IPS-18c (cell line): ENCODE data around the gene MED28.

Source experiments
- H3K4me3 ChIP-seq: 2 replicates; pipeline ENCODE4 v1.7.0; 2013; ENCODE audit warnings: low read depth, mild to moderate bottlenecking, low read length, moderate library complexity; ENCODE audit not compliant: insufficient read depth
- H3K9me3 ChIP-seq: one replicate; pipeline ENCODE4 v1.6.1; 2013; ENCODE audit warnings: mild to moderate bottlenecking, low read length, moderate library complexity; ENCODE audit not compliant: control insufficient read depth, insufficient read depth

The MED28 gene

DNA sequence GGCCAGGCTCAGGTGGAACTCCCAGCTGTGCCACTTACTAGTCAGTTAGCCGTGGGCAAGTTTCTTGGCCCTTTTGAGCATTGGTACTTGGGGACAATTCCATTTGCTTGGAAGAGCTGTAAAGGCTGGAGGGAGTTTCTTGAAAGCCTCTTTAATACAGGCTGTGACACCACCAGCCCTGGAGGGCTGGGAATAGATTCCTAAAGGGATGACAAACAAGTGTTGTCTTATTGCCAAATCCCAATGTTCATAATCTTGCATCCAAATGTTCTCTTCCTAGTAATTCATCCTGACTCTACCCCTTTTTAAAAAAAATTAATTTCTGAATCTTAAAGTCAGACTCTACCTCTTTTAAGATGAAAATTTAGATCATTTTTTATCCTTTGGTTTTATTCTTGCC is 14.6 kb upstream of the MED28 start:
- no peaks in the 10 kb centered on the region for H3K9me3 ChIP-seq
- H3K4me3 ChIP-seq: no peak overlapping the region

- H3K4me3 ChIP-seq: no peak overlapping the region
- H3K9me3 ChIP-seq: no peaks in the 10 kb centered on the region
These were observed 9.2 kb upstream of the MED28 start for GRCh38 chr4:17605236-17605635.

- Histone ChIP-seq H3K4me3 (peak overlapping the region; percentile 85), H3K9me3 (no peaks in the 10 kb centered on the region)
These were observed 553 bp upstream of the MED28 start for GRCh38 chr4:17613761-17614415.

DNA sequence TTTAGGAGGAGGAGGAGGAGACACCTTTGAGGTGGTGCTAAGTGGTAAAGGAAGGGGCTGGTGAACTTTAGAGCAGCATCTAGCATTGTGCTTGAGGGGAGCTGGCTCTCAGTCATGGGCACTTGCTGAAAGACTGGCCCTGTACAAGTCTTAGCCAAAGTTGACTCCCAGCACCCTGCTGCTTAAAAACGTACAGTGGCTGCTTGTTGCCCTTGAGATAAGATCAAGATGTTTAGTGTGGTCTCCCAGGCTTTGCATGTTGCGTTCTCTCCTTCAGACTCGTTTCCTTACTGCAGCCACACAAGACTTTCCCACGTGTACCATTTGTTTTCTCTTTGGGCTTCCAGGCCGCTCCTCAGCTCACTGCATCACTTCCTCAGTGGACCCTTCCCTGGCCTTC is 1.8 kb downstream of the MED28 start:
- Histone ChIP-seq H3K9me3 (no peaks in the 10 kb centered on the region), H3K4me3 (0 out of 2 replicates have a peak overlapping the region, but pooled peaks have one; percentile 9)

- Histone ChIP-seq H3K9me3 (no peaks in the 10 kb centered on the region), H3K4me3 (no peak overlapping the region)
These were observed 4.5 kb downstream of the MED28 start for GRCh38 chr4:17618926-17619325.

- Histone ChIP-seq H3K4me3 (no peak overlapping the region), H3K9me3 (no peaks in the 10 kb centered on the region)
These were observed 5.1 kb downstream of the MED28 start for GRCh38 chr4:17619416-17620105.

DNA sequence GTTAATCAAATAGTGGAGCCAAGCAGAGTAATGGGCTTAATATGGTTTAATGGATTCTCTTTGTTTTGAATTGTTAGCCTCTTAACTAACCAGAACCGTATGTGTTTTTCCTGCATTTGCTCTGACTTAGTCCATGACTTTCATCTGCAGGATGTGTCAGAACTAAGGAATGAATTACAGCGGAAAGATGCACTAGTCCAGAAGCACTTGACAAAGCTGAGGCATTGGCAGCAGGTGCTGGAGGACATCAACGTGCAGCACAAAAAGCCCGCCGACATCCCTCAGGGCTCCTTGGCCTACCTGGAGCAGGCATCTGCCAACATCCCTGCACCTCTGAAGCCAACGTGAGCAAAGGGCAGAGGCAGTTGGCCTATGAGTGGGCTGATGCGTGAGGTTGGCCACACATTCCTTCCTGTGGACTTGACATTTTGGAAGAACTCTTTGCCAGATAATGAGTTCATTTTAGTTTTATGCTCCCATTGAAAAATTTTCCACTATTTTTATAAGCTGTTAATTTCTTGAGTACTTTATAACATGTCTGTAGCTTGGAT is 9.1 kb downstream of the MED28 start:
- Histone ChIP-seq H3K4me3 (no peak overlapping the region), H3K9me3 (no peaks in the 10 kb centered on the region)

DNA sequence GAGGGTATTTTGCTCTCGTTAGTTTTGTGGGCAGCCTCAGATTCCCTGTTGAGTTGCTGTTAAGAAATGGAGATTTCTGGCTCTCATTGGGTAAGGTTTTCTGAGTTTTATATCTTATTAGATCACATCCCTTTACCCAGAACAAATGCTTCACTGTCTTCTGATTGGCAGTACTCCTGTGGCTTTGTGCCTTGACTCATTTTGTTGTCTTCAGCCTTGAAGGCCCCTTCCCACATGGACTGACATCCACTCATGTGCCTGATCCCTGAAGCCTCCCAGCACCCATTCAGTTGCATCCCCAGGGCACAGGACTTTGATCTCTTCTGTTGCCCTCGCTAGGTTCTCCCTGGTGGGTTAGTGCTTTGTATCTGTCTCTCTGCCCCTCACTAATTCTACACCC is 10.4 kb downstream of the MED28 start:
- Histone ChIP-seq H3K9me3 (no peaks in the 10 kb centered on the region), H3K4me3 (no peak overlapping the region)

GRCh38 chr4:17630228-17630627 is 15.8 kb downstream of the MED28 start:
- Histone ChIP-seq H3K4me3 (no peak overlapping the region), H3K9me3 (no peaks in the 10 kb centered on the region)

DNA sequence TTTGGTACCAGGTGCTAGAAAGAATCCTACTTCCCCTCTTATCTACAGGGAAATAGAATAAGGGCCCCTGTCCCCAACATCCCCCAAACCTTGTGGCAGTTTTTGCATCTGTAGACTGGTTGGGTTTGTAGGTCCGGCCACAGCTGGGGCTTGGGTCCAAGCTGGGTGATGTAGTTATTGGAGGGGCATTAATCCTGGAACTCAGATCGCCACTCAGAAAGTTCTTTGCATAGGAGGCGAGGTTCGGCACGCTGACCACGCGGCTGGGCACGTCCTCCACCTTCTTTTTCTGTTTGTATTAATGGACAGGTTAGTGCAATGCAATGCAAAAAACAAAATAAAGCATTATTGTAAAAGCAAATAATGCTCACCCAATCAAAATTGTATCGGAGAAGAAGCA is 19.2 kb downstream of the MED28 start:
- no peak overlapping the region for H3K4me3 ChIP-seq
- H3K9me3 ChIP-seq: no peaks in the 10 kb centered on the region

DNA sequence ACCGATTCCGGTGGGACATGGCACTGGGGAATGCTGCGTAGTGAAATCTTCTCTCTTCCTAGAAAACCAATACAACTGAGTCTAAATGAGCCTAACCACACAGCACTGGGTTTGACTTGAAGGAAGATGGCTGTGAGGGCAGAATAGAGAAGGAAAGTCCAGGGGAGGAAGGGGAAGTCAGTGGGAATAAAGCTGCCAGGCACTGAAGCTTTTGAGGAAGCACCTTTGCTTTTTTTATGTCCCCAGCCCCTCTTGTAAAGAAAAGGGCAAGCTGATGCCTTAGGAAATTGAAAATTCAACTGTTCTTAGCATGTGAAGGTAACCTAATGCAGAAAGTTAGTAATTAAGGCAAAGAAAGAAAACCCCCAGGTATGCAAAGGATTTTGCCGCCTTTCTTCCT is 20.6 kb downstream of the MED28 start:
- no peaks in the 10 kb centered on the region for H3K9me3 ChIP-seq
- no peak overlapping the region for H3K4me3 ChIP-seq

DNA sequence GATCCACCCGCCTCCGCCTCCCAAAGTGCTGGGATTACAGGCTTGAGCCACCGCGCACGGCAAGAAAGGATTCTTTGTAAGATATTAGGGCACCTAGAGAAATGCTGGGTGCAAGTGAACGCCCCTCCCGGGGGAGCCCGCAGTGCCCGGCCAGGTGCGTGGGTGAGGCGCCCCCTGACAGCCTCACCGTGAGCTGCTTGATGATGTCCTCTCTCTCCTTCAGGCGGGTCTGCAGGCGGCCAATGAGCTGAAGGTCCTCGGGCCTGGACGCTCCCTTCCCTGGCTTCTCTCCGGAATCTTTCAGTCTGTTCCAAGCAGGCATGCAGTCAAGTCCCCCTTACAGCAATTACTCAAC is 21.9 kb downstream of the MED28 start:
- Histone ChIP-seq H3K9me3 (no peaks in the 10 kb centered on the region), H3K4me3 (no peak overlapping the region)

- no peaks in the 10 kb centered on the region for H3K9me3 ChIP-seq
- H3K4me3 ChIP-seq: no peak overlapping the region
These were observed 22.5 kb downstream of the MED28 start for GRCh38 chr4:17636696-17637622.

- Histone ChIP-seq H3K4me3 (no peak overlapping the region), H3K9me3 (peaks cover 3% of the 10 kb centered on the region)
These were observed 24.7 kb downstream of the MED28 start for GRCh38 chr4:17639136-17639535.

DNA sequence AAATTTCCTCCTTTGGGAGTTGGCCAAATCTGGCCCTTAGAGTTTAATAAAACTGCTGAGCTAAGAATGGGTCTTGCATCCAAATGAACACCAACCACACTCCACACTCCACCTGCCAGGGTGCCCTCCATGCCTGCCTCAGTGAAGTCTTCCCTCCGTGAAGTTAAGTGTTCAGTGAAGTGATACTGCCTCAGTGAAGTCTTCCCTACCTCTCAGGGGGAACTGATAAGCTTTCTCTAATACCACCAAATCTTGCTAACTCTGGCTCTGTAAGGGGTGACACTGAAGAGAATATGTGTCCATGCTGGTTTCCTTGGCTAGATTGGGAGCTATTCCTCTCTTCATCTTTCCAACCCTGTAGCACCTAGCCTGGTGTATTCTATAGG is 27.9 kb downstream of the MED28 start:
- Histone ChIP-seq H3K9me3 (peaks cover 3% of the 10 kb centered on the region), H3K4me3 (no peak overlapping the region)

DNA sequence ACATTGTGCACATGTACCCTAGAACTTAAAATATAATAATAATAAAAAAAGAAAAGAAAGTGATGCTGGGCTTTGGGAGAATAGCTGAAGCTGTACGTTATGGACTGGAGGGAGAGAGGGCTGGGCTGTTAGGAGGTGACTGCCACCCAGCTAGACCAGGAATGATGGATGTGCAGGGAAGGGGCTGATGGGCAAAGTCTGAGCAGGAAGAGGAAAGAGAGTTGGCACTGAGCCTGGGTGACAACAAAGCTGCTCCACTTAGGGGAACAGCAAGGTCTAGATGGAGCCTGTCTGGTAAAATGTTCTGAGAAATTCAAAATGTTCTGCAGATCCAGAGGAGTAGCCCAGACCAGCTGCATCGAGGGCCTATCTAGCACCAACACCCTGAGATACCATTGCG is 32.3 kb downstream of the MED28 start:
- peaks cover 3% of the 10 kb centered on the region for H3K9me3 ChIP-seq
- no peak overlapping the region for H3K4me3 ChIP-seq

DNA sequence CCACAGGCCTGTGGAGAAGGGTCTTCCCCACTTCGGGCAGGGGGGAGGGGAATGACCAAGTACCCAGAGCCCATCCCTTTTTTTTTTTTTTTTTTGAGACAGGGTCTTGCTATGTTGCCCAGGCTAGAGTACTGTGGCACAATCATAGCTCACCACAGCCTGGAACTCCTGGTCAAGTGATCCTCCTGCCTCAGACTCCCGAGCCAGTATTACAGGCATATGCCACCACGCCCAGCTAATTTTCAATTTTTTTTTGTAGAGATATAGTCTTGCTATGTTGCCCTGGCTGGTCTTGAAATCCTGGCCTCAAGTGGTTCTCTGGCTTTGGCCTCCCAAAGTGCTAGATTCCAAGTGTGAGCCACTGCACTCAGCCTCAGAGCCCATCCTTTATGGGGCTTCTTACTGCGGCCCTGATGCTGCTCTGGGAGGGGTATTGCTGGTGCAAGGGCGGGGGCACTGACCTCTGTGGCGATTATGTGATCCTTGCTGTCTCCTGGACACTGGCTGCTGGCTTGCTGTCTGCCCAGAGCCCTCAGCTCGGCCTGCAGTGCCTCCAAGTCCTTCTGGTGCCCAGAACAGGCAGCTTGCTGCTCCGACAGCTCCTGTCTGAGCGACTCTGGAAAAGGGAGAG is 32.9 kb downstream of the MED28 start:
- peaks cover 3% of the 10 kb centered on the region for H3K9me3 ChIP-seq

More for the DNA sequence above, 32.9 kb downstream of the MED28 start:
- no peak overlapping the region for H3K4me3 ChIP-seq
